WTC11 (cell line): ENCODE data around the gene GALNT18.

Experiments
- ARID4B ChIP-seq: sonication (generic); formaldehyde crosslinking; IDR thresholded peaks from 2 replicates; pipeline ENCODE4 v1.8.0; 2023; ENCODE audit warnings: missing genetic modification reagents, mild to moderate bottlenecking, borderline replicate concordance
- CREB1 ChIP-seq: sonication (generic); formaldehyde crosslinking; IDR thresholded peaks from 2 replicates; pipeline ENCODE4 v1.8.0; 2023; ENCODE audit warnings: mild to moderate bottlenecking, missing genetic modification reagents
- CTCF ChIP-seq: fragments of 200-600 bp; IDR thresholded peaks from 2 replicates; pipeline ENCODE4 v1.8.0; 2022; ENCODE audit warnings: antibody characterized with exemption
- ESRRA ChIP-seq: sonication (generic); formaldehyde crosslinking; IDR thresholded peaks from 2 replicates; pipeline ENCODE4 v1.8.1; 2022; ENCODE audit warnings: mild to moderate bottlenecking, missing genetic modification reagents, borderline replicate concordance
- KAT7 ChIP-seq: sonication (generic); formaldehyde crosslinking; IDR thresholded peaks from 2 replicates; pipeline ENCODE4 v1.8.1; 2023; ENCODE audit warnings: missing genetic modification reagents, mild to moderate bottlenecking, borderline replicate concordance
- MXD4 ChIP-seq: fragments of 250-450 bp; sonication (Bioruptor Pico); IDR thresholded peaks from 2 replicates; pipeline ENCODE4 v1.8.0; 2021; ENCODE audit warnings: mild to moderate bottlenecking, moderate library complexity, borderline replicate concordance
- NFYB ChIP-seq: sonication (generic); formaldehyde crosslinking; conservative IDR thresholded peaks from 2 replicates; pipeline ENCODE4 v1.8.0; 2022; ENCODE audit warnings: low read depth, missing genetic modification reagents
- USF1 ChIP-seq: sonication (generic); formaldehyde crosslinking; IDR thresholded peaks from 2 replicates; pipeline ENCODE4 v1.8.0; 2022; ENCODE audit warnings: mild to moderate bottlenecking, missing genetic modification reagents
- ZNF512 ChIP-seq: sonication (generic); formaldehyde crosslinking; IDR thresholded peaks from 2 replicates; pipeline ENCODE4 v1.8.1; 2022; ENCODE audit warnings: missing genetic modification reagents, borderline replicate concordance
- ZSCAN18 ChIP-seq: fragments of 250-450 bp; sonication (Bioruptor Pico); IDR thresholded peaks from 2 replicates; pipeline ENCODE4 v2.1.2; 2022; ENCODE audit warnings: mild to moderate bottlenecking, moderate library complexity
- TF ChIP-seq, protein P1 (sequence below): sonication (generic); formaldehyde crosslinking; conservative IDR thresholded peaks from 2 replicates; pipeline ENCODE4 v1.8.1; 2022; ENCODE audit warnings: mild to moderate bottlenecking, missing genetic modification reagents
- TF ChIP-seq, protein P2 (sequence below): sonication (generic); formaldehyde crosslinking; IDR thresholded peaks from 2 replicates; pipeline ENCODE4 v1.8.1; 2022; ENCODE audit warnings: low read depth, mild to moderate bottlenecking, moderate library complexity, missing genetic modification reagents, borderline replicate concordance

DNA sequence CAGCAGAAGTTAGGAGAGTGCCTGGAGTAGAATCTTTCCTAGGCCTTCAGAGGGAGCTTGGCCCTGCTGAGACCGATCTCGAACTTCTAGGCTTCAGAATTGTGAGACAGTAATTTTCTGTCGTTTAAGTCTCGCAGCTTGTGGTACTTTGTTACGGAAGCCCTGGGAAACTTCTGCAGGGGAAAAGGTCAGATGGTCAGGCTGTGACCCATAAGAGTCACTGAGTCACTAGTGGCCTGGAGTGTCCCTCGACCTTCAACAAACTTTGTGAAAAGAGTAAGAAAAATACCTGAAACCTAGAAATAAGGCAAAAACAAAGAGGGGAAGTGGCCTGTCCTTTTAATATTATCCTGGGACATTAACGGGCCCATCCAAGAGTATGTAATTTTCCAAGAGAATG, 303.3 kb downstream of the GALNT18 start:
- no peak for TF ChIP-seq NFYB (CRISPR knock-in tag)
- TF ChIP-seq CTCF = no peak
- TF ChIP-seq CREB1 (CRISPR knock-in tag) = no peak
- TF ChIP-seq, protein P1, sequence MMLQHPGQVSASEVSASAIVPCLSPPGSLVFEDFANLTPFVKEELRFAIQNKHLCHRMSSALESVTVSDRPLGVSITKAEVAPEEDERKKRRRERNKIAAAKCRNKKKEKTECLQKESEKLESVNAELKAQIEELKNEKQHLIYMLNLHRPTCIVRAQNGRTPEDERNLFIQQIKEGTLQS = no peak
- no peak for TF ChIP-seq ESRRA (CRISPR knock-in tag)
- no peak for TF ChIP-seq ARID4B (CRISPR knock-in tag)
- TF ChIP-seq KAT7 (CRISPR knock-in tag) = no peak
- TF ChIP-seq, protein P2, sequence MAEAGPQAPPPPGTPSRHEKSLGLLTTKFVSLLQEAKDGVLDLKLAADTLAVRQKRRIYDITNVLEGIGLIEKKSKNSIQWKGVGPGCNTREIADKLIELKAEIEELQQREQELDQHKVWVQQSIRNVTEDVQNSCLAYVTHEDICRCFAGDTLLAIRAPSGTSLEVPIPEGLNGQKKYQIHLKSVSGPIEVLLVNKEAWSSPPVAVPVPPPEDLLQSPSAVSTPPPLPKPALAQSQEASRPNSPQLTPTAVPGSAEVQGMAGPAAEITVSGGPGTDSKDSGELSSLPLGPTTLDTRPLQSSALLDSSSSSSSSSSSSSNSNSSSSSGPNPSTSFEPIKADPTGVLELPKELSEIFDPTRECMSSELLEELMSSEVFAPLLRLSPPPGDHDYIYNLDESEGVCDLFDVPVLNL (CRISPR knock-in tag) = no peak
- TF ChIP-seq USF1 (CRISPR knock-in tag) = no peak
- TF ChIP-seq ZSCAN18 = no peak
- TF ChIP-seq MXD4 (CRISPR knock-in tag) = no peak
- no peak for TF ChIP-seq ZNF512 (CRISPR knock-in tag)
